Activated CD8-positive, alpha-beta memory T cell treated with anti-CD3 and anti-CD28 coated beads, Interleukin-2, amount 10 ng/mL, durations not matched to agents 7 days and 5 days (primary cell): ENCODE data around the gene RAP1A. TPM values are rescaled to one million over a fixed set of nuclear protein-coding genes. Genes with fewer than 3 reads are reported as not detected.
A peak's percentile ranks its signal among the peaks of the same experiment; 100 is the strongest.
"Not testable (repeated sequence)": the region's sequence is repeated elsewhere in the genome, so short reads cannot be mapped to it uniquely, and the experiment has no call there.

Source experiments
- ATAC-seq: fragments of 150-1000 bp; cut with Tn5 transposase; one replicate; pipeline ENCODE4 v1.10.0; 2021; ENCODE audit warnings: moderate library complexity
- CTCF ChIA-PET: fragments of 350-600 bp; sonication (Branson Sonifier 250); formaldehyde crosslinking; loops from one replicate; lab custom pipeline; 2021; ENCODE audit warnings: antibody characterized with exemption; lab: Charles Lee
- DNase-seq: peaks from one replicate; pipeline ENCODE4 v3.0.0-alpha.2; 2020
- H3K27ac Mint-ChIP-seq: one replicate; pipeline ENCODE4 v1.8.0; 2021; ENCODE audit warnings: mild to moderate bottlenecking, mixed read lengths
- H3K27me3 Mint-ChIP-seq: one replicate; pipeline ENCODE4 v1.8.0; 2021; ENCODE audit warnings: mixed read lengths
- H3K36me3 Mint-ChIP-seq: one replicate; pipeline ENCODE4 v1.8.0; 2021; ENCODE audit warnings: mild to moderate bottlenecking, mixed read lengths
- H3K4me1 Mint-ChIP-seq: one replicate; pipeline ENCODE4 v1.8.0; 2021; ENCODE audit warnings: mixed read lengths
- H3K4me3 Mint-ChIP-seq: one replicate; pipeline ENCODE4 v1.8.0; 2021; ENCODE audit warnings: mild to moderate bottlenecking, moderate library complexity, mixed read lengths
- H3K9me3 Mint-ChIP-seq: one replicate; pipeline ENCODE4 v1.8.0; 2022; ENCODE audit warnings: low read depth, mixed read lengths
- total RNA-seq, 2 experiments: library from RNA; stranded (reverse); gene quantifications; one replicate each; pipeline ENCODE4 v1.2.3, GENCODE V29; 2021

Gene RAP1A
- total RNA-seq, 2 experiments from 2014 or later: 161 to 224 TPM

GRCh38 chr1:111660204-111661150 is 40.9 kb downstream of the RAP1A start:
- H3K4me1 Mint-ChIP-seq: peaks cover 54% of the 10 kb centered on the region

GRCh38 chr1:111664652-111665051 is 45.1 kb downstream of the RAP1A start:
- DNase-seq (no peak), ATAC-seq (peak; percentile 34)
- Mint-ChIP-seq H3K4me1 (peaks cover 48% of the 10 kb centered on the region), H3K9me3 (no peaks in the 10 kb centered on the region), H3K27me3 (no peaks in the 10 kb centered on the region), H3K27ac (peak overlapping the region; percentile 50), H3K36me3 (peaks cover 31% of the 10 kb centered on the region), H3K4me3 (no peak overlapping the region)
- CTCF ChIA-PET: interaction anchor here (0.7 to 3.0 kb wide), 3 partner anchors 16 to 157 kb away, joined by 3 to 15 read pairs (median 5); no protein-coding TSS in a partner anchor

More at GRCh38 chr1:111660204-111661150, 40.9 kb downstream of the RAP1A start:
- no peak overlapping the region for H3K27ac Mint-ChIP-seq
- no peak for DNase-seq
- peak; percentile 48 for ATAC-seq
- CTCF ChIA-PET: interaction anchor here (1.0 to 2.6 kb wide), 3 partner anchors 20 to 153 kb away, joined by 3 to 11 read pairs (median 5); no protein-coding TSS in a partner anchor
- H3K36me3 Mint-ChIP-seq: peaks cover 21% of the 10 kb centered on the region
- H3K27me3 Mint-ChIP-seq: no peaks in the 10 kb centered on the region
- H3K4me3 Mint-ChIP-seq: no peak overlapping the region
- H3K9me3 Mint-ChIP-seq: no peaks in the 10 kb centered on the region

- Mint-ChIP-seq H3K36me3 (peaks cover 32% of the 10 kb centered on the region), H3K9me3 (no peaks in the 10 kb centered on the region), H3K27ac (no peak overlapping the region), H3K27me3 (no peaks in the 10 kb centered on the region), H3K4me3 (no peak overlapping the region), H3K4me1 (peaks cover 55% of the 10 kb centered on the region)
- CTCF ChIA-PET: interaction anchor here (1.0 to 3.0 kb wide), 3 partner anchors 34 to 184 kb away, joined by 3 to 15 read pairs (median 3); no protein-coding TSS in a partner anchor
- ATAC-seq (no peak), DNase-seq (no peak)
Observed at GRCh38 chr1:111665497-111665896, 45.9 kb downstream of the RAP1A start.

- CTCF ChIA-PET: no interaction called here
- no peak for DNase-seq
- Mint-ChIP-seq H3K36me3 (peaks cover 38% of the 10 kb centered on the region), H3K27ac (peak overlapping the region; percentile 5), H3K4me3 (no peak overlapping the region), H3K9me3 (no peaks in the 10 kb centered on the region), H3K4me1 (peaks cover 63% of the 10 kb centered on the region), H3K27me3 (no peaks in the 10 kb centered on the region)
- ATAC-seq: no peak
Observed at GRCh38 chr1:111666828-111667227, 47.2 kb downstream of the RAP1A start.

GRCh38 chr1:111669268-111669667 is 49.7 kb downstream of the RAP1A start:
- CTCF ChIA-PET: interaction anchor here (0.6 to 1.5 kb wide), 3 partner anchors 32 to 161 kb away, joined by 3 to 4 read pairs (median 3); no protein-coding TSS in a partner anchor
- Mint-ChIP-seq H3K4me1 (peaks cover 58% of the 10 kb centered on the region), H3K27ac (peak overlapping the region; percentile 3), H3K4me3 (no peak overlapping the region), H3K27me3 (no peaks in the 10 kb centered on the region), H3K9me3 (peaks cover under 1% of the 10 kb centered on the region), H3K36me3 (peaks cover 48% of the 10 kb centered on the region)
- DNase-seq: no peak
- no peak for ATAC-seq

- ATAC-seq (no peak), DNase-seq (no peak)
- CTCF ChIA-PET: no interaction called here
- H3K27me3 Mint-ChIP-seq: no peaks in the 10 kb centered on the region
- H3K27ac Mint-ChIP-seq: peak overlapping the region; percentile 18
- H3K4me1 Mint-ChIP-seq: peaks cover 44% of the 10 kb centered on the region
- H3K36me3 Mint-ChIP-seq: peaks cover 61% of the 10 kb centered on the region
- no peak overlapping the region for H3K4me3 Mint-ChIP-seq
- H3K9me3 Mint-ChIP-seq: peaks cover 9% of the 10 kb centered on the region
Observed at GRCh38 chr1:111671852-111672251, 52.3 kb downstream of the RAP1A start.

GRCh38 chr1:111672331-111672730 is 52.7 kb downstream of the RAP1A start:
- ATAC-seq (no peak), DNase-seq (no peak)
- Mint-ChIP-seq H3K36me3 (peaks cover 64% of the 10 kb centered on the region), H3K4me1 (peaks cover 42% of the 10 kb centered on the region), H3K27me3 (no peaks in the 10 kb centered on the region), H3K27ac (no peak overlapping the region), H3K9me3 (peaks cover 13% of the 10 kb centered on the region), H3K4me3 (no peak overlapping the region)
- CTCF ChIA-PET: no interaction called here

- Mint-ChIP-seq H3K27me3 (no peaks in the 10 kb centered on the region), H3K9me3 (peaks cover 32% of the 10 kb centered on the region), H3K4me1 (peaks cover 10% of the 10 kb centered on the region), H3K36me3 (peaks cover 91% of the 10 kb centered on the region), H3K27ac (no peak overlapping the region), H3K4me3 (no peak overlapping the region)
- ATAC-seq (no peak), DNase-seq (no peak)
- CTCF ChIA-PET: no interaction called here
Observed at GRCh38 chr1:111677604-111678003, 58.0 kb downstream of the RAP1A start.

GRCh38 chr1:111679541-111679940 is 60.0 kb downstream of the RAP1A start:
- Mint-ChIP-seq H3K9me3 (peaks cover 47% of the 10 kb centered on the region), H3K27me3 (no peaks in the 10 kb centered on the region), H3K4me3 (no peak overlapping the region), H3K4me1 (peaks cover 3% of the 10 kb centered on the region), H3K36me3 (peaks cover 94% of the 10 kb centered on the region), H3K27ac (no peak overlapping the region)
- DNase-seq: no peak
- ATAC-seq: no peak
- CTCF ChIA-PET: interaction anchor here (1.5 kb wide), 1 partner anchor 171 kb away, joined by 5 read pairs; no protein-coding TSS in a partner anchor

- H3K27ac Mint-ChIP-seq, H3K27me3 Mint-ChIP-seq, H3K4me3 Mint-ChIP-seq, DNase-seq, H3K4me1 Mint-ChIP-seq, ATAC-seq: not testable (repeated sequence)
- CTCF ChIA-PET: interaction anchor here (1.0 kb wide), 1 partner anchor 19 kb away, joined by 5 read pairs; no protein-coding TSS in a partner anchor
- H3K9me3 Mint-ChIP-seq: peaks cover 48% of the 10 kb centered on the region
- peaks cover 96% of the 10 kb centered on the region for H3K36me3 Mint-ChIP-seq
Observed at GRCh38 chr1:111680212-111680800, 60.7 kb downstream of the RAP1A start.

- peaks cover 23% of the 10 kb centered on the region for H3K4me1 Mint-ChIP-seq
- peaks cover 83% of the 10 kb centered on the region for H3K36me3 Mint-ChIP-seq
- not testable (repeated sequence) for DNase-seq, H3K4me3 Mint-ChIP-seq, H3K27me3 Mint-ChIP-seq, ATAC-seq
- CTCF ChIA-PET: interaction anchor here (0.7 kb wide), 1 partner anchor 29 kb away, joined by 3 read pairs; no protein-coding TSS in a partner anchor
- H3K9me3 Mint-ChIP-seq: peaks cover 32% of the 10 kb centered on the region
- H3K27ac Mint-ChIP-seq: peak overlapping the region; percentile 56
Observed at GRCh38 chr1:111685293-111686153, 65.9 kb downstream of the RAP1A start.

- DNase-seq (no peak), ATAC-seq (no peak)
- Mint-ChIP-seq H3K36me3 (peaks cover 65% of the 10 kb centered on the region), H3K27ac (peak overlapping the region; percentile 25), H3K4me3 (no peak overlapping the region), H3K9me3 (no peaks in the 10 kb centered on the region), H3K27me3 (no peaks in the 10 kb centered on the region), H3K4me1 (peaks cover 43% of the 10 kb centered on the region)
- CTCF ChIA-PET: interaction anchor here (0.7 to 2.7 kb wide), 3 partner anchors 23 to 183 kb away, joined by 3 to 12 read pairs (median 5); no protein-coding TSS in a partner anchor
Observed at GRCh38 chr1:111690306-111690617, 70.7 kb downstream of the RAP1A start.
